Mesendoderm (in vitro differentiated cells): ENCODE data around the gene ZNF536.

Experiments used
- DNase-seq: peaks from one replicate; pipeline ENCODE4 v3.0.0; 2013
- H2AK5ac ChIP-seq: 2 replicates; pipeline ENCODE4 v1.6.1; 2013; ENCODE audit warnings: low read length, inconsistent platforms
- H2BK120ac ChIP-seq: 2 replicates; pipeline ENCODE4 v1.6.1; 2013; ENCODE audit warnings: low read depth, mild to moderate bottlenecking, low read length, moderate library complexity, mixed read lengths
- H2BK15ac ChIP-seq: replicated peaks from 2 replicates; pipeline ENCODE4 v1.6.1; 2013; ENCODE audit warnings: low read depth, mild to moderate bottlenecking, moderate library complexity
- H2BK5ac ChIP-seq: 2 replicates; pipeline ENCODE4 v1.6.1; 2013; ENCODE audit warnings: low read length, inconsistent platforms
- H3K18ac ChIP-seq: 2 replicates; pipeline ENCODE4 v1.6.1; 2013; ENCODE audit warnings: mild to moderate bottlenecking, low read length, mixed read lengths
- H3K23ac ChIP-seq: one replicate; pipeline ENCODE4 v1.6.1; 2013; ENCODE audit warnings: low read length
- H3K27ac ChIP-seq: 2 replicates; pipeline ENCODE4 v1.5.1; 2013; ENCODE audit warnings: low read depth, mild to moderate bottlenecking, inconsistent platforms, low read length, moderate library complexity
- H3K27me3 ChIP-seq: 2 replicates; pipeline ENCODE4 v1.6.1; 2013; ENCODE audit warnings: low read length, control low read depth, mild to moderate bottlenecking, inconsistent platforms; ENCODE audit not compliant: insufficient read depth, poor library complexity
- H3K36me3 ChIP-seq: 2 replicates; pipeline ENCODE4 v1.6.1; 2013; ENCODE audit warnings: low read length, inconsistent platforms; ENCODE audit not compliant: control insufficient read depth, insufficient read depth
- H3K4ac ChIP-seq: one replicate; pipeline ENCODE4 v1.6.1; 2013; ENCODE audit warnings: low read depth, mild to moderate bottlenecking, low read length, moderate library complexity
- H3K4me1 ChIP-seq: 2 replicates; pipeline ENCODE4 v1.6.1; 2013; ENCODE audit warnings: low read depth, low read length, inconsistent platforms; ENCODE audit not compliant: control insufficient read depth
- H3K4me2 ChIP-seq: 2 replicates; pipeline ENCODE4 v1.6.1; 2013; ENCODE audit warnings: low read length
- H3K4me3 ChIP-seq: 2 replicates; pipeline ENCODE4 v1.5.1; 2013; ENCODE audit warnings: mild to moderate bottlenecking, low read length
- H3K56ac ChIP-seq: one replicate; pipeline ENCODE4 v1.6.1; 2013; ENCODE audit warnings: low read length
- H3K79me1 ChIP-seq: 2 replicates; pipeline ENCODE4 v1.6.1; 2013; ENCODE audit warnings: low read length, inconsistent platforms
- H3K79me2 ChIP-seq: 2 replicates; pipeline ENCODE4 v1.6.1; 2013; ENCODE audit warnings: mild to moderate bottlenecking, low read length; ENCODE audit not compliant: control insufficient read depth, insufficient read depth
- H3K9ac ChIP-seq: 2 replicates; pipeline ENCODE4 v1.6.1; 2013; ENCODE audit warnings: low read length, inconsistent platforms
- H4K5ac ChIP-seq: one replicate; pipeline ENCODE4 v1.6.1; 2013; ENCODE audit warnings: low read length
- H4K8ac ChIP-seq: one replicate; pipeline ENCODE4 v1.6.1; 2013; ENCODE audit warnings: low read depth, mild to moderate bottlenecking, control low read depth, low read length, moderate library complexity
- WGBS: extraction: QIAGEN DNeasy Blood & Tissue Kit; methylation state at CpG from one replicate; pipeline ENCODE4 v1.1.7; 2013; ENCODE audit warnings: low lambda C conversion rate, missing lambda C conversion rate; ENCODE audit not compliant: insufficient coverage; ENCODE audit errors: extremely low coverage; 5-methylcytosine and 5-hydroxymethylcytosine counted together

ZNF536 gene

DNA sequence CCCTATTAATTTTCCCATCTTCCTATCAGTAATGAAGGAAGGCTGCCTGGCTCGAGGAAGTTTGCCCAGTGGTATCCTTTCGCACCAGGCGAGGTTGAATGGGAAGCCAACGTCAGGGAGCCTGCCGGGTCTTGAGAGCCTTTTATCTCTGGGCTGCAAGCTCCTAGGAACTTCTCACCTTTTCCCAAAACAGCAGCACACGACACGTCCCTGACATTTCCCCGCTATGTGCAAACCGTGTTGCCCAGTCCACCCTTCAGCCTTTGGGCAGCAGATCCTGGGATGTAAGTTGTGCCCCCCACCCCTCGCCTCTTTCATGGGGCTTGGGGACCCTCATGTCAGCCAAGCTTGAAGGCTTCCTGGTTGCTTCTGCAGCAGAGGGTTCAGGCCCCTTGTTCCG, 179.1 kb downstream of the ZNF536 start:
- Histone ChIP-seq H2BK5ac (no peak overlapping the region), H3K4me2 (no peak overlapping the region), H3K27me3 (no peaks in the 10 kb centered on the region), H2BK120ac (no peak overlapping the region), H3K18ac (no peak overlapping the region), H3K4ac (no peak overlapping the region), H4K5ac (no peak overlapping the region), H3K4me3 (no peak overlapping the region), H2BK15ac (no peak overlapping the region), H4K8ac (no peak overlapping the region), H2AK5ac (no peak overlapping the region), H3K4me1 (peaks cover 6% of the 10 kb centered on the region), H3K36me3 (no peaks in the 10 kb centered on the region), H3K56ac (no peak overlapping the region), H3K9ac (no peak overlapping the region), H3K23ac (no peak overlapping the region), H3K27ac (no peak overlapping the region), H3K79me2 (no peaks in the 10 kb centered on the region), H3K79me1 (no peaks in the 10 kb centered on the region)
- no CpG with 5 or more reads among the region's 11 CpGs for WGBS
- DNase-seq = peak; percentile 79

DNA sequence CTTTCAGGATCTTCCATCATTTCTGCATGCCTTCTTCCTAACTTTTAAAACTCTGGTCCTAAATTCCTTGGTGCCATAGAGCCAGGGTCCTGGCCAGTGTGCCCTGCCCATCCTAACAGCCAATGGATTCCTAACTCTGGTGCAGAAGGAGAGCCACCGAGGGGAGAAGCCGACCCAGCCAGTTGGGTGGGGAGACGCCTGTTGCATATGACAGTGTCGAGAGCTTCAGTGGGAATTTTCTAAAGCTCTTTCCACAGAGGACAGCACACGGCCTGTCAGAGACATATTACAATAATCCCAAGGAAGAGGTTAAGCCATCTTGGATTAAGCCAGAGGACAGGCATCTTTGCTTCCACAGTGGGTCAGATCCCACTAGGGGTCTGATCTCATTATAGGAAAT, 180.4 kb downstream of the ZNF536 start:
- no peak for DNase-seq
- Histone ChIP-seq H2AK5ac (no peak overlapping the region), H4K5ac (no peak overlapping the region), H3K36me3 (no peaks in the 10 kb centered on the region), H3K9ac (no peak overlapping the region), H3K56ac (no peak overlapping the region), H4K8ac (no peak overlapping the region), H2BK15ac (no peak overlapping the region), H2BK120ac (no peak overlapping the region), H2BK5ac (no peak overlapping the region), H3K27ac (no peak overlapping the region), H3K4me1 (peaks cover 9% of the 10 kb centered on the region), H3K79me2 (no peaks in the 10 kb centered on the region), H3K79me1 (no peaks in the 10 kb centered on the region), H3K4ac (no peak overlapping the region), H3K27me3 (no peaks in the 10 kb centered on the region), H3K4me3 (no peak overlapping the region), H3K18ac (no peak overlapping the region), H3K23ac (no peak overlapping the region), H3K4me2 (no peak overlapping the region)
- no CpG with 5 or more reads among the region's 5 CpGs for WGBS

DNA sequence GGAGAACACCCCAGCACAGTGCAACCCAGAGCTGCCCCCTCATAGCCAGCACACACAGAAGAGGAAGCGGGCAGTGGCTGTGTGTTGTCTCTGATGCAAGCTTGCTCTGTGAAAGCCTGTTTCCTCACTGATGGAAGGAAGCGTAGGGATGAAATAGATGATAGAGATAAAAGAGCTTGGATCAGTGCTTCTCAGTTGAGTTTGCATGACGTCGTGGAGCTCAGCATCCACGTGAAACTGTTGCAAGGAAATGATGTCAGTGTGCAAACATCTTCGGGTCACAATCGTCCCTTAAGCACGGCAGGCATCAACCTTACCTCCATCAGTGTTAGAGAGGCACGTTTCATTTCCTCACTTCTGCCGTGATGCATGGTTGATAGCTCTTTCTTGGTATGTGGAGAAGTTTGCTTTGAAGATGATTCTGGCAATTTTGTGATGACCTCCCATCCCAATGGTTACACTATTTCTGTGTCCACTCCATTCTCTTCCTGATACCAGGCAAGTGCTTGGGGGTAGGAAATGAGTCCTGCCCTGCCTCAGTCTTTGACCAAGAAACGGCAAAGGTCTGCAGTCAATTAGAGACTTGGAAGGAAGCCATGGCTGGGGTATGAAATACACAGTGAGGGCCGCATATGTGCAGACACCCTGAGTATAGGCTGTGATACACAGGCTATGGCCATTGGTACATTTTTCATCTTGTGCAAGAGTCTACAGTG, 183.0 kb downstream of the ZNF536 start:
- no CpG with 5 or more reads among the region's 12 CpGs for WGBS
- no peak overlapping the region for H3K56ac ChIP-seq

DNA sequence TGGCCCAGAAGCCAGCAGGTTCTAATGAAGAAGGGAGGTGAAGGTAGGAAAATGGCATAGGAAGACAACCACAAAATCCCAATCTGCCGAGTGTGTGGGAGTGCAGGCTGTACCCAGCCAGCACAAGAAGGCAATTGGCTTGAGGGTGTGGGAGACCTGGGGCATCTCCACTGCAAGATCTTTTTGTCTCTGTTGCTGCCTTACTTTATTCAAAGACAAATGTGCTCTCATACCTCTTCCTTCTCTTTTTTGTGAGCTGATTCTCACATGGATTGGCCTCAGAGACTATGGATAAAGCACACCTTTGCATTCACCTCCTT, 183.6 kb downstream of the ZNF536 start:
- Histone ChIP-seq H3K36me3 (no peaks in the 10 kb centered on the region), H2BK15ac (no peak overlapping the region), H3K56ac (no peak overlapping the region), H4K8ac (no peak overlapping the region), H3K79me1 (no peaks in the 10 kb centered on the region), H3K27ac (no peak overlapping the region), H2AK5ac (no peak overlapping the region), H3K23ac (no peak overlapping the region), H3K27me3 (no peaks in the 10 kb centered on the region), H3K79me2 (no peaks in the 10 kb centered on the region), H3K4ac (no peak overlapping the region), H3K4me1 (peaks cover 17% of the 10 kb centered on the region), H3K18ac (no peak overlapping the region), H3K9ac (no peak overlapping the region), H3K4me3 (no peak overlapping the region), H2BK120ac (no peak overlapping the region), H4K5ac (no peak overlapping the region), H2BK5ac (no peak overlapping the region), H3K4me2 (no peak overlapping the region)
- no peak for DNase-seq
- no CpG with 5 or more reads among the region's 1 CpG for WGBS

More for the DNA sequence above, 183.0 kb downstream of the ZNF536 start:
- no peaks in the 10 kb centered on the region for H3K27me3 ChIP-seq
- peaks cover 17% of the 10 kb centered on the region for H3K4me1 ChIP-seq
- no peak overlapping the region for H3K27ac ChIP-seq
- no peak overlapping the region for H3K23ac ChIP-seq
- H3K18ac ChIP-seq = no peak overlapping the region
- DNase-seq = peak; percentile 61
- no peak overlapping the region for H3K4me2 ChIP-seq
- no peak overlapping the region for H3K4ac ChIP-seq
- no peak overlapping the region for H4K8ac ChIP-seq
- H2BK5ac ChIP-seq = no peak overlapping the region
- H3K79me1 ChIP-seq = no peaks in the 10 kb centered on the region
- H3K79me2 ChIP-seq = no peaks in the 10 kb centered on the region
- H2BK120ac ChIP-seq = no peak overlapping the region
- no peak overlapping the region for H3K4me3 ChIP-seq
- H3K9ac ChIP-seq = no peak overlapping the region
- no peaks in the 10 kb centered on the region for H3K36me3 ChIP-seq
- H4K5ac ChIP-seq = no peak overlapping the region
- H2BK15ac ChIP-seq = no peak overlapping the region
- no peak overlapping the region for H2AK5ac ChIP-seq

DNA sequence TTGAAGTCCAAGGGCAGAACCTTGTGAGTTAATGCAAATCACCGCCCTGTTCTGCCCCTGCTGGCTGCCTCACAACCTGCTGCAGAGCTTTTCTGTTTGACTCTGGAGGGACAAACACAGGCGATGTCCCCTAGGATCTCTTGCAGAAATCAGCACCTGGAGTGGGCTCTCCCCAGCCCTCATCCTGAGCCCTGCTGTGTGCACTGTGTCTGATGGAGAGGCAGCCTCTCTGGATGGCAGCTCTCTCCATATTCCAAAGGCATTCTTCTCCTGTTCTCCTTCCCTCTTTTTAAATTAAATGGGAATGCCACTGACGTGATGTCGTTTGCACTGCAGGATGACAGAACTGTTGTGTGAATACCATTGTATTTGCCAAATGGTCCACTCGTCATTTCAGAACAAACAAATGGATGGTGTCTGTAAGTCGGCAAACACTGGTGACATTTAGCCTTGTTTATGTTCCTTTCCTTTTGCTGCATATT, 184.1 kb downstream of the ZNF536 start:
- Histone ChIP-seq H3K79me1 (no peaks in the 10 kb centered on the region), H3K4me2 (no peak overlapping the region), H2AK5ac (no peak overlapping the region), H2BK15ac (no peak overlapping the region), H3K4me1 (peaks cover 17% of the 10 kb centered on the region), H3K79me2 (no peaks in the 10 kb centered on the region), H3K56ac (no peak overlapping the region), H3K18ac (no peak overlapping the region), H3K27me3 (no peaks in the 10 kb centered on the region), H4K8ac (no peak overlapping the region), H2BK5ac (no peak overlapping the region), H3K4ac (no peak overlapping the region), H4K5ac (no peak overlapping the region), H3K9ac (no peak overlapping the region), H3K27ac (no peak overlapping the region), H3K4me3 (no peak overlapping the region), H3K36me3 (no peaks in the 10 kb centered on the region), H2BK120ac (no peak overlapping the region), H3K23ac (no peak overlapping the region)
- peak; percentile 71 for DNase-seq
- no CpG with 5 or more reads among the region's 6 CpGs for WGBS

DNA sequence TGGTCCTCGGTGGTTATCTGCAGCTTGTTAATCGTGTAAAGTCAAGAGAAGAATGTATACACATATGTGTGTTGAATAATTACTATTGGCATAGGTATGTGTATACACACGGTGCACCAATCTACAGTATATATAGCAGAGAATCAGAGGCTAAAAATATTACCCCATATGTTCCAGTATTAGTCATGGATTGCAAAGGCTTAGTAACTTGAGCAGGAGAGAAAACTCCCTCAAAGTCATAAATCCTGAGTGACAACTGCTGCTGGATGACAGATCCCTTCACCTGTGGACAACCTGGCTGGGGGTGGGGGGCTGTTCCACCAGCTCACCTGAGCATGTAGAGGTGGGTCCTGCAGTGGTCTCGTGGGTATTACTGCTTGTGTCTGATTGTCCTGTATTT, 185.0 kb downstream of the ZNF536 start:
- Histone ChIP-seq H3K56ac (no peak overlapping the region), H3K4ac (no peak overlapping the region), H2AK5ac (no peak overlapping the region), H3K9ac (no peak overlapping the region), H3K18ac (no peak overlapping the region), H3K79me1 (no peaks in the 10 kb centered on the region), H3K27ac (no peak overlapping the region), H3K36me3 (no peaks in the 10 kb centered on the region), H3K4me2 (no peak overlapping the region), H4K5ac (no peak overlapping the region), H4K8ac (no peak overlapping the region), H2BK5ac (no peak overlapping the region), H3K27me3 (no peaks in the 10 kb centered on the region), H3K79me2 (no peaks in the 10 kb centered on the region), H3K23ac (no peak overlapping the region), H3K4me3 (no peak overlapping the region), H3K4me1 (peaks cover 12% of the 10 kb centered on the region), H2BK120ac (no peak overlapping the region), H2BK15ac (no peak overlapping the region)
- no peak for DNase-seq
- no CpG with 5 or more reads among the region's 4 CpGs for WGBS
